HG03159 (cell line): ENCODE results near the gene SCARB1.

Experiments used
- ATAC-seq: cut with Tn5 transposase; IDR thresholded peaks from one replicate; pipeline ENCODE4 v1.9.1; 2021; ENCODE audit warnings: mild to moderate bottlenecking, moderate library complexity; ENCODE audit not compliant: unreplicated experiment

Gene SCARB1

DNA sequence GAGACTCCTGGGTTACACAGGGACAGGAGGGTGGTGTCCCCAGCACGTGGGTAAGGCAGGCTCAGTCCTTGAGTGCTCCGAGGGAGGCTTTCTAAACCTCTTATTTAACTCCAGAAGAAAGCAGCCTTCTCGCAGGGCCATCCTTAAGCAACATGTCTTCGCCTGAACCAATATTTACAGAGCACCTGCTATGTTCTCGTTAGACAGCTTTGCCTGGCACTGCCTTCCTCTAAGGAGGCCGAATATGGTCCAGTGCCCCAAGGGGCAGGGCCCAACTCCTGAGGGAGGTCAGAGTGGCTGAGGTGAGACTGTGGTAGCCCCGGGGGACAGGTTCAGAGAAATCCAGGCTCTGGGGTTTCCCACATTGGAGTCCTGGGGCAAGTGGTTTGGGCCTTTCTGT, 2.1 kb upstream of the SCARB1 start:
- ATAC-seq: no peak

DNA sequence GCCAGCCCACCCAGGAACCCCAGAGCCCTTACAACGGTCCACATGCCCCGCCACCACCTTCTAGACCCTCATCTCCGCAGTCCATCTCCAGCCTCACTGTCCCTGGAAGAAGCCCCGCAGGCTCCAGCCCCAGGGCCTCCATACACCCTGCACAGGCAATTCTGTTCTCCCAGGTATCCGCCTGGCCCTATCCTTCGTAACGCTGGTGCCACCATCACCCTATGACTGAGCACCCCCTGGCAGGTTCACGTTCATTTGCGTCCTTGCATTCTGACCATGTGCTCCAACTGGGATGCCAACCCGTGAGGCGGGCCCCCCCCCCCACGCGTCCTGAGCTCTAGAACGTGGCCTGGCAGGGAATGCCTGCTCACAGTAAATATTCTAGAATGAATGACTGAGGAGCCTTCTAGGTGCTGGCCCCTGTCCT, 675 bp upstream of the SCARB1 start:
- ATAC-seq: no peak

GRCh38 chr12:124862768-124863415, 772 bp downstream of the SCARB1 start:
- peak; percentile 22 for ATAC-seq

DNA sequence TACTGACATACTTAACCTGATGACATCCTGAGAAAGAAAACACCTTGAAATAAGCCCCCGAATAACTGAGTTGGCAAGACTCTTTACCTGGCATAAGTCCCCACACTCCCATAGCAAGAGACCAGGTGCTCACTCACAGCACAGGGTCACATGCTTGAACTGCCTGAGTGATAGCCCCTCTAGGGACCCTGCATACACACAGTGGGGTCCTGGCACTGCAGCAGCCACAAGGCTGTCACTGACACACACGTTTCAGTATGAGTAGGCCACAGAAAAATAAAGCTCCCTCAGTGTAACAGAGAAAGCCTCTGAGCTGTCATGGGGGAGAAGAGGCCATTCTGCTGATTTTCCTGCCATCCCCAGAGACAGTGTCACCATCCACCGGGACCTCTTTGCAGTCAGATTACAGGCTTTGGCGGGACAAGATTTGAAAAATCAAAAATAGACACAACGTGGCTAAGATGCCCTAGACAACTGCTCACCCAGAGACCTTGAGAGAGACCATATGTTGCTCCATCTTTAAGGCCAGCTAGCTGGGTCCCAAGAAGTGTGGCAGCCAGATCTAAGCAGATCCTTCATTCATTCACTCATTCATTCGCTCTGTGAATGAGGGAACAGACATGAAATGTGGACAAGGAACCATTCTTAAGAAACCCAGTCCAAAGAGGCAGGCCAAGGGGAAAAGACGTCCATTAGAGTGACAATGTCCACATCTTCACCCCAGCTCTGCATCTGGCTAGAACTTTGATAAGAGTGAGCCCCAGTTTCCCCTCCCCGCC, 1.6 kb downstream of the SCARB1 start:
- ATAC-seq: no peak

GRCh38 chr12:124861492-124861891, 2.2 kb downstream of the SCARB1 start:
- ATAC-seq: no peak

- ATAC-seq: no peak
Observed at GRCh38 chr12:124857921-124858461, 5.7 kb downstream of the SCARB1 start.

DNA sequence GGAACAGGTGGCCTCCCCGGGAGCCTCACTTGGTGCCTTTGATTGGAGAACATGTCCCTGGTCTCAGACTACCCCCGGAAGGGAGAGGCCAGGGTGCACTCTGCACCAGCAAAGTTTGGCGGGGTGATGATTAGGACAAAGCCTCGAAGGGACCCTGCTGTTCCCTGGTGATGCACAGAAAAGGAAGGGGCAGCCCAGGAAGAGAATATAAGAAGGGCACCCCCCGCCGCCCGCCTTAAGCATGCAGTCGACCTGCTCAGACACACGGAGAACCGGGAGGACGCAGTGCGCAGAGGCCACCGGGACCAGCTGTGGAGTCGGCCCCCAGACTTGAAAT, 6.9 kb downstream of the SCARB1 start:
- no peak for ATAC-seq

DNA sequence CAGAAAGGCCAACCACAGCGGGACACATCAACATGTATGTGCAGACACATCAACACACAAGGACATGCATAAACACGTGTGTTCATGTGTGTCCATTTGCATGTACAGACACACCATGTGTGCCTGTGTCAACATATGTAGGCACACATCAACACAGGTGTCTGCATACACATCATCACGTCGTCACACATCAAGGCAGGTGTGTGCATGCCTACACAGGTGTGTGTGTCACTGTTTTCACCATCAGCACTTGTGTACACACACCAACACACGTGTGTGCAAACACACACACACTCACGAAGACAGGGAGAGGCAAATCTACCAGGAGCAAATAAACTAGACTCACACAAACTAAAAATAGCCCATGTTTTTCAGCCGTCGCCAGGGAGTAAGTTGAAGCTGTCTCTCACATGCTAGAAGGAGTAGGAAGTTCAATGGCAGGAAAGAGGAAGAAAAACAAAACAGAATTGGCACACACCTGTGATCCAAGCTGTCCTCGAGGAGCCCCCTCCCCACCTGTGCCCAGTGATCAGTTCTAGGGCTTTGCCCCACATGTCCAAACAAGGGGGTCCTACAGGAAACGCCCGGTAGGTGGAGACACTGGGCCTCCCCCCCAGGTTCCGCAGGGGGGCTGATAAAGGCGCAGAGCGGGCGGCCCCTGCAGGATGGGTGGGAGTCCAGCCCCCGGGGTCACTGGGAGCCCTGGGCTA, 7.4 kb downstream of the SCARB1 start:
- ATAC-seq: no peak

DNA sequence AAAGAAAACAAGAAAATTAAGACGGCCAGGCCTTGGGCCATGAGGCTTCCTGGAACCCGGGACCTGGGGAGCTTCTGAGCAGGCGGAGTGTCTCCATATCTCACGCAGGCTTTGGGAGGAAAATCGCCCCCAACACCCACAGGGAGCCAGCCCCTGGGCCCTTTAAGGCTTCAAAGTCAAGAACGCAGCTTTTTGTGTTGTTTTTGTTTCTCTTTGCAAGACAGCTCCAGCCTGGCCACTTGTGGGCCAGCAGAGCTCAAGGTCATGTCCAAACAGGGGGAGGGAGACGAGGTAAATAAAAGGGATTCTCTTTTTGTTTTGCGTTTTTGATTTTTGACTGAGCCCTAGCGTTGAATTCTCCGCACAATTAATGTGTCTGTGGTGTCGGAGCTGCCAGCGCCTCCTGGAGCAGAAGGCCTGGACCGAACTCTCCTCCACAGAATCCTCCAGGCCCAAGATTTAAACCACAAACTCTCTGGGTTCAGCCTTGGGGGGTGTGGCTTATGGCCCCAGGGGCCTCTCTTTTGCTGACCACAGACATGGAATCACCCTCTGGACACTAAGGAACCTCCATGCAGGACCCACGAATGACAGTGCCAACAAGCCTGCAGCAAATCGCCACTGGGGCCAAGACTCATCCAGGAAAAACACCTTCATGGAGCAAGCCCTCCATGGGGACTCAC, 8.2 kb downstream of the SCARB1 start:
- ATAC-seq: no peak

DNA sequence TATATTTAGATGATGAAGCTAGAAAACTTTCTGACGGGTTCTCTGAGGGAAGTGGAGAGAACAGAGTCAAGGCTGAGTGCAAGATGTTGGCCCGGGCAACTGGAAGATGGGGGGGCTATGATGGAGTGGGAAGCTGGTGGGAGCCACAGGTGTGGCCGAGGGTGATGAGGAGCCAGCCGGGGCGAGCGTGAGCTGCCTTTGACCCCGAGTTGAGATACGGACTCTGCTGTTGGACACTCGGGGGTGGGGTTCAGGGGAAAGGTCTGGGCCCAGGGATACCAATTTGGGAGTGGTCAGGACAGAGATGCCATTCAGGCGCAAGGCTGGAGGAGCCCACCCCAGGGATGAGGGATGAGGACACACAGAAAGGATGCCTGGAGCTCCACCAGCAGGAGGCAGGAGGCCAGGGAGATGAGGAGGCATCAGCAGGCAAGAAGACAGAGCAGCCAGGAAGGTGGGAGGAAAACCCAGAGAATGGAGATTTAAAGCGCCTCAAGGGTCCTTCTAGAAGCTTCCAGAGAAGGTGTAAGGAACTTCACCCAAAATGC, 9.0 kb downstream of the SCARB1 start:
- ATAC-seq: no peak

DNA sequence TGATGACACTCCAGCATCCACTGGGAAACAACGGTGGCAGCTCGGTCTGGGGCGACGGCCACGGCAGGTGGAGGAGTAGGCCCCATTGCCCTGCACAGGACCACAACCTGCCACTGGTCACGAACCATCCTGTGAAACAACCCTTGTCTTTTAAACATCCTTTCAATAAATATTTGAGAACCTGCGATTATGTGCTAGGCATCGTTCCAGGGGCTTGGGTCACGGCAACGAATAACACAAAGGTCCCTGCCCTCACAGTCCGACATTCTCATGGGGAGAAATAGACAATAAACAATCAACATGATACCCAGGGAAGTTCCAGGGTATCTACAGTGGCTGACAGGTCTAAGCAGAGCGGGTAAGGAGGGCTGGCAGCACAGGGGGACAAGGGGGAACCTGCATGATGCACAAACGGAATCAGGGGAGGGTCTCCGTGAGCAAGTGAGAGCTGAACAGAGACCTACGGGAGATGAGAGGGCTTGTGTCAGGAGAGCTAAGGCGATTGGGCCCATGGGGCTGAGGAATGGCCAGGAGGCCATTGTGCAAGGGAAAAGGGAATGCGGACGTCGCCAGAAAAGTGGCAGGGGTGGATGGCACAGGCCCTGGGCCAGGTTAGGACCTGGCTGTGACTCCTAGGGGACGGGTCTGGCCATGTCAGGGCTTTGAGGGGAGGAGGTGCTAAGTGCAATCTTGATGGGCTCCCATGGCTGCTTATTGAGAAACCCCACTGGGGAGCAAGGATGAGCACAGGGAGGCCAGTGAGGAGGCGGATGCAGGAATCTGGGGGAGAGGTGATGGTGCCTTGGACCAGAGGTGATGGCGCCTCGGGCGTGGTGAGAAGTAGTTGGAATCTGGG, 9.7 kb downstream of the SCARB1 start:
- no peak for ATAC-seq

- no peak for ATAC-seq
Observed at GRCh38 chr12:124852911-124853427, 10.7 kb downstream of the SCARB1 start.

- no peak for ATAC-seq
Observed at GRCh38 chr12:124852329-124852831, 11.3 kb downstream of the SCARB1 start.

GRCh38 chr12:124851342-124851741, 12.3 kb downstream of the SCARB1 start:
- no peak for ATAC-seq

DNA sequence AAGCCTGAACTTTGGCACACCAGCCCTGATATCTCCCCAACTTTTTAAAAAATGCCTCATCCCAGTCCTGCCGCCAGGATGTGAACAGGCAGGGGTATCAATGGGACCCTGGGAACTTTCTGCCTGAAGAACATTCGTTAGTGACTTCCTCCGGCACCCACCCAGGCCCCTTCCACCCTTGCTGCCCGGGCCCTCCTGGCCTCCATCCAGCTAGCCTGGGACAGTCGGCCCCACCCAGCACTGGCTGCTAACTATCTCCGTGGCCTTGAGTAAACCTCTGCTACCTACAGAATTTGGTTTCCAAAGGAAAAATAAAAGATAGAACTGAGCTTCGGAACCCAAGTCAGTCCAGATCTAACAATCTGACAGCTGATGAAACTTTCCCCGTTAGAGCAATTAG, 14.3 kb downstream of the SCARB1 start:
- no peak for ATAC-seq

- no peak for ATAC-seq
Observed at GRCh38 chr12:124848621-124849380, 14.9 kb downstream of the SCARB1 start.

DNA sequence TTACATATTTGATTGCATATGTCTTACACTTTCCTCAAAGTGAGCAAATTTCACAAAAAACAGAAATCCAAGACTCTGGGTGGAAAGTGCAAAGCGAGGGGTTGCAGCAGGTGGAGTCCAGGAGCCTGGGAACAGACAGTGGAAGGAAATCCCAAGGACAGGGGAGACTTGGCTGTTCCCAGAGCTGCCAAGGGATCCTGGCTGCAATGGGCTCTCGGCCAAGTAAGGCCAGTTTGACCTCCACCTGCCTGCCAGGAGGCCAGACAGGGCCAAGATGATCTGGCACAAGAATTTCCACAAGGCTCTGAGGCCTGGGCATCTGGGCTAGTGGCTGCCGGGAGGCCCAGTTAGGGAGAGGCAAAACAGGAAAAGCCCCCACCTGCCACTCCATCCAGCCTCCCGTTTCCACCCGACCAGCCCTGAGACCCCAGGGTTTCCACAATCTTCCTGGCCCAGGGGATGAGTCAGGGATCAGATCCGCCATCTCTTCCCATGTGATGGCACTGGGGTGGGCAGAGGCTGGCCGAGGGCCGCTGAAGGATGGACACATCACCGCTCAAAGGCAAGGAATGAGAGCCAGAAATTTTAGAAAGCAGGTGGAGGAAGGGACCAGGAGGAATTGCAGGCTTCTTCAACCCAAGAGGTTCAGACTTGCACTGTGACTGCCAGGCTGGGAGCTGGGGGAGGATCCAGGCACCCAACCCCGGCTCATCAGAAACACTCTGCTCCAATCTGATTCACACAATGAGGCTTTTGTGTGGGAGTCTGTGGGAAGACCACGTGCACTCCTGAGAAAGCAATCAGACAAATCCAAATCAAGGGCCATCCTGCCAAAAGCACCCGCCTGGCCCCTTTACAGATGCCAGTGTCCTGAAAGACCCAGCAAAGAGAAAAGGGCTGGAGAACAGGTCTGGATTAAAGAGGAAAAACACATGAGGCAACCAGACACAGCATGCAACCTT, 16.3 kb downstream of the SCARB1 start:
- no peak for ATAC-seq
